Measurements from ENCODE around the gene M1AP.
"Not testable (repeated sequence)": the region's sequence is repeated elsewhere in the genome, so short reads cannot be mapped to it uniquely, and the experiment has no call there.

Gene M1AP

GRCh38 chr2:74632209-74632938 lies 15.8 kb downstream of the M1AP start:
- no peaks in the 10 kb centered on the region for H3K36me3 ChIP-seq (ENCODE audit: control insufficient read depth, insufficient read depth, low read length)

DNA sequence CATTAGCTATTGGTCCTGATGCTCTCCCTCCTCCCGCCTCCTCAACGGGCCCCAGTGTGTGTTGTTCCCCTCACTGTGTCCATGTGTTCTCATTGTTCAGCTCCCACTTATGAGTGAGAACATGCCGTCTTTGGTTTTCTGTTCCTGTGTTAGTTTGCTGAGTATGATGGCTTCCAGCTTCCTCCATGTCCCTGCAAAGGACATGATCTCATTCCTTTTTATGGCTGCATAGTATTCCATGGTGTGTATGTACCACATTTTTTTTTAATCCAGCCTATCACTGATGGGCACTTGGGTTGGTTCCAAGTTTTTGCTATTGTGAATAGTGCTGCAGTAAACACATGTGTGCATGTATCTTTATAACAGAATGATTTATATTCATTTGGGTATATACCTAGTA lies 17.7 kb downstream of the M1AP start:
- H3K4me3 ChIP-seq (ENCODE audit: insufficient read depth, low read depth, low read length, poor library complexity, severe bottlenecking); H3K9me3 ChIP-seq (ENCODE audit: control insufficient read depth, low read length); H3K4me1 ChIP-seq (ENCODE audit: control insufficient read depth, insufficient read depth, low read length, poor library complexity, severe bottlenecking); H3K36me3 ChIP-seq (ENCODE audit: control insufficient read depth, insufficient read depth, low read length); DNase-seq; H3K27ac ChIP-seq (ENCODE audit: insufficient read depth, low read length, poor library complexity, severe bottlenecking); H3K27me3 ChIP-seq (replicated peaks; ENCODE audit: control insufficient read depth, insufficient read depth, low read length, poor library complexity, severe bottlenecking): not testable (repeated sequence)

More at GRCh38 chr2:74632209-74632938, 15.8 kb downstream of the M1AP start:
- H3K4me3 ChIP-seq (ENCODE audit: insufficient read depth, low read depth, low read length, poor library complexity, severe bottlenecking): no peak overlapping the region
- no peaks in the 10 kb centered on the region for H3K4me1 ChIP-seq (ENCODE audit: control insufficient read depth, insufficient read depth, low read length, poor library complexity, severe bottlenecking)
- H3K9me3 ChIP-seq (ENCODE audit: control insufficient read depth, low read length): no peaks in the 10 kb centered on the region
- no peaks in the 10 kb centered on the region for H3K27me3 ChIP-seq (replicated peaks; ENCODE audit: control insufficient read depth, insufficient read depth, low read length, poor library complexity, severe bottlenecking)
- H3K27ac ChIP-seq (ENCODE audit: insufficient read depth, low read length, poor library complexity, severe bottlenecking): no peak overlapping the region
- DNase-seq: no peak

- Histone ChIP-seq H3K9me3 (ENCODE audit: control insufficient read depth, low read length) (no peaks in the 10 kb centered on the region), H3K27ac (ENCODE audit: insufficient read depth, low read length, poor library complexity, severe bottlenecking) (no peak overlapping the region), H3K36me3 (ENCODE audit: control insufficient read depth, insufficient read depth, low read length) (no peaks in the 10 kb centered on the region), H3K4me1 (ENCODE audit: control insufficient read depth, insufficient read depth, low read length, poor library complexity, severe bottlenecking) (no peaks in the 10 kb centered on the region), H3K4me3 (ENCODE audit: insufficient read depth, low read depth, low read length, poor library complexity, severe bottlenecking) (no peak overlapping the region), H3K27me3 (replicated peaks; ENCODE audit: control insufficient read depth, insufficient read depth, low read length, poor library complexity, severe bottlenecking) (no peaks in the 10 kb centered on the region)
- no peak for DNase-seq
These were observed 19.5 kb downstream of the M1AP start for GRCh38 chr2:74628538-74629105.

DNA sequence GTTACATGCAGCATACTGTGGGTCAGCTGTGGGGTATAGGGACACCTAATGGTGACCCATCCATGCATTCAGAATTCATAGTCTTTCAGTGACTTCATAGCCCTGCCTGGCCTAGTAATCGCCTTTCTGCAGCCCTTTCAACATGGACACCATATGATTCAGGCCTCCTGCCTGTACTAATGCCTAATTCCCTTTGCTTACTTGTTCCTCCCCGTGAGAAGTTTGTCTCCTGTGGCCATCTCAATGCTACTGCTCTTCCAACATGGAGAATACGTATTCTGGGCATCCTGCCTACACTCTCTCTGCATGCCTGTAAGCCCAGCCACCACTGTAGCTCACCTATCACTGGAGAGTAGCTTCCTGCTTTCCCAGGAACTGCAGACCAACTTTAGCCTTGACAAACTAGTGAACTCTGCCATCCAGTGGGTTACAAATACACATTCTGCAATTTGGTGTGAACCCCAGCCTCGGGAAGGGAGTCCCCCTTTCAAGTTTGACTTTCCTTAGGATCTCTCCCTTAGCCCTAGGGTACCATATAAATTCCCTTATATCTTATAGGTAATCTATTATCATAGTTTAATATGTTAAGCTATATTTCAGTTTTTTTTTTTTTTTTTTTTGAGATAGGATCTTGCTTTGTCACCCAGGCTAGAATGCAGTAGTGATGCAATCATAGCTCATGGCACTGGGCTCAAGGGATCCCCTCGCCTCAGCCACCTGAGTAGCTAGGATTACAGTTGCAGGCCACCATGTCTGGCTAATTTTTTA lies 22.3 kb downstream of the M1AP start:
- H3K9me3 ChIP-seq (ENCODE audit: control insufficient read depth, low read length): no peaks in the 10 kb centered on the region
- H3K4me3 ChIP-seq (ENCODE audit: insufficient read depth, low read depth, low read length, poor library complexity, severe bottlenecking): no peak overlapping the region
- H3K4me1 ChIP-seq (ENCODE audit: control insufficient read depth, insufficient read depth, low read length, poor library complexity, severe bottlenecking): no peaks in the 10 kb centered on the region
- no peaks in the 10 kb centered on the region for H3K36me3 ChIP-seq (ENCODE audit: control insufficient read depth, insufficient read depth, low read length)
- H3K27me3 ChIP-seq (replicated peaks; ENCODE audit: control insufficient read depth, insufficient read depth, low read length, poor library complexity, severe bottlenecking): no peaks in the 10 kb centered on the region
- no peak for DNase-seq
- no peak overlapping the region for H3K27ac ChIP-seq (ENCODE audit: insufficient read depth, low read length, poor library complexity, severe bottlenecking)

- Histone ChIP-seq H3K9me3 (ENCODE audit: control insufficient read depth, low read length) (no peaks in the 10 kb centered on the region), H3K27me3 (replicated peaks; ENCODE audit: control insufficient read depth, insufficient read depth, low read length, poor library complexity, severe bottlenecking) (no peaks in the 10 kb centered on the region), H3K4me3 (ENCODE audit: insufficient read depth, low read depth, low read length, poor library complexity, severe bottlenecking) (no peak overlapping the region), H3K36me3 (ENCODE audit: control insufficient read depth, insufficient read depth, low read length) (no peaks in the 10 kb centered on the region), H3K4me1 (ENCODE audit: control insufficient read depth, insufficient read depth, low read length, poor library complexity, severe bottlenecking) (no peaks in the 10 kb centered on the region), H3K27ac (ENCODE audit: insufficient read depth, low read length, poor library complexity, severe bottlenecking) (no peak overlapping the region)
- DNase-seq: no peak
These were observed 27.5 kb downstream of the M1AP start for GRCh38 chr2:74620671-74621070.

- DNase-seq: no peak
- Histone ChIP-seq H3K4me3 (ENCODE audit: insufficient read depth, low read depth, low read length, poor library complexity, severe bottlenecking) (no peak overlapping the region), H3K27me3 (replicated peaks; ENCODE audit: control insufficient read depth, insufficient read depth, low read length, poor library complexity, severe bottlenecking) (no peaks in the 10 kb centered on the region), H3K9me3 (ENCODE audit: control insufficient read depth, low read length) (no peaks in the 10 kb centered on the region), H3K4me1 (ENCODE audit: control insufficient read depth, insufficient read depth, low read length, poor library complexity, severe bottlenecking) (no peaks in the 10 kb centered on the region), H3K27ac (ENCODE audit: insufficient read depth, low read length, poor library complexity, severe bottlenecking) (no peak overlapping the region), H3K36me3 (ENCODE audit: control insufficient read depth, insufficient read depth, low read length) (no peaks in the 10 kb centered on the region)
These were observed 28.4 kb downstream of the M1AP start for GRCh38 chr2:74619651-74620297.

DNA sequence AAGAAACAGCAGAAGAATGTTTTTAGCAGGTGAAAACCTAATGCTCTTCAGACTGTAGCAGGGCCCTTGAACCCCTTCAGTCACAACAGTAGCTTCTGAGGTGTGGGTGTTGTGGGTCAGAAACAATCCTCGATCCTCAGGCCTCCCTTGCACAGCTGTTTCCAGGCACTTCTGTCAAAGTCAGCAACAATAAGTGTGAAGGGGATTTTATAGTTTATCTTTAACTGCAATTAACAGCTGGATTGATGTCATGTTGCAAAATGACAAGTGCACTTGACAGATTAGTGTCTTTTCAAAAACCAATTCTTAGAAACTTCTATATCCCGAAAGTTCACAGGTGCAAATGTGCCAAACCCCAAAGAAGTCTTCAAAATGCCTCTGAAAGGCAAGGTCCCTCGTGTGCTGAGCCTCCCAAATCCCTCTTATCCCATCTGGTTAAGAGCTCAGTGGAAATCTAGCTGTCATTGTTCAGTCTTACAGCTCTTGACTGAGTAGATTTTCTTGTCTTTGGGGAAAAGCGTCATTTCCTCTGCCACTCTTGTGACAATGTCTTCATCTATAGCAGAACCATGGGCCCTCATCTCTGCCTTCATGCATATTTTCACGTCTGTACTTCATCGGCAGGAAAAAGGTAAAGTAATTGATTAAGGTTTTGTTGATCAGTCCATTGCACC lies 29.6 kb downstream of the M1AP start:
- Histone ChIP-seq H3K27ac (ENCODE audit: insufficient read depth, low read length, poor library complexity, severe bottlenecking) (no peak overlapping the region), H3K4me3 (ENCODE audit: insufficient read depth, low read depth, low read length, poor library complexity, severe bottlenecking) (no peak overlapping the region), H3K27me3 (replicated peaks; ENCODE audit: control insufficient read depth, insufficient read depth, low read length, poor library complexity, severe bottlenecking) (peaks cover 3% of the 10 kb centered on the region), H3K4me1 (ENCODE audit: control insufficient read depth, insufficient read depth, low read length, poor library complexity, severe bottlenecking) (no peaks in the 10 kb centered on the region), H3K9me3 (ENCODE audit: control insufficient read depth, low read length) (no peaks in the 10 kb centered on the region), H3K36me3 (ENCODE audit: control insufficient read depth, insufficient read depth, low read length) (no peaks in the 10 kb centered on the region)
- no peak for DNase-seq

- H3K4me3 ChIP-seq (ENCODE audit: insufficient read depth, low read depth, low read length, poor library complexity, severe bottlenecking): no peak overlapping the region
- no peaks in the 10 kb centered on the region for H3K4me1 ChIP-seq (ENCODE audit: control insufficient read depth, insufficient read depth, low read length, poor library complexity, severe bottlenecking)
- no peak overlapping the region for H3K27ac ChIP-seq (ENCODE audit: insufficient read depth, low read length, poor library complexity, severe bottlenecking)
- no peak for DNase-seq
- no peaks in the 10 kb centered on the region for H3K36me3 ChIP-seq (ENCODE audit: control insufficient read depth, insufficient read depth, low read length)
- H3K27me3 ChIP-seq (replicated peaks; ENCODE audit: control insufficient read depth, insufficient read depth, low read length, poor library complexity, severe bottlenecking): peaks cover 3% of the 10 kb centered on the region
- no peaks in the 10 kb centered on the region for H3K9me3 ChIP-seq (ENCODE audit: control insufficient read depth, low read length)
These were observed 31.0 kb downstream of the M1AP start for GRCh38 chr2:74617122-74617521.

DNA sequence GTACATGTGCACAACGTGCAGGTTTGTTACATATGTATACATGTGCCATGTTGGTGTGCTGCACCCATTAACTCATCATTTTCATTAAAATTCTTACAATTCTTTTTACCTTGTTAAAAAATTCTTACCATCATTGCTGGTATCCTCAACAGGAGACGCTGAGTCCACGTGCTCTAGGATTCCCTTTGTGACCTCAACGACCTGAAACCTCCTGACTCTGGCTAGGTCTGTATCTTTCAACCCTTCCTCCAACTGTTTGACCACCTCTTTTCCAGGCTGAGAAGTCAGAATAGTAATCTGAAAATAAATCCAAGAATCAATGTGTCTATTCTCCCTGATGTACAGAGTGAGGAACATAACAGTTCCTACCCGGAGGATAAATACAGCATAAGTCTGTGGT lies 41.2 kb downstream of the M1AP start:
- H3K27ac ChIP-seq (ENCODE audit: insufficient read depth, low read length, poor library complexity, severe bottlenecking): no peak overlapping the region
- no peaks in the 10 kb centered on the region for H3K27me3 ChIP-seq (replicated peaks; ENCODE audit: control insufficient read depth, insufficient read depth, low read length, poor library complexity, severe bottlenecking)
- H3K36me3 ChIP-seq (ENCODE audit: control insufficient read depth, insufficient read depth, low read length): no peaks in the 10 kb centered on the region
- H3K4me1 ChIP-seq (ENCODE audit: control insufficient read depth, insufficient read depth, low read length, poor library complexity, severe bottlenecking): no peaks in the 10 kb centered on the region
- H3K9me3 ChIP-seq (ENCODE audit: control insufficient read depth, low read length): no peaks in the 10 kb centered on the region
- DNase-seq: no peak
- H3K4me3 ChIP-seq (ENCODE audit: insufficient read depth, low read depth, low read length, poor library complexity, severe bottlenecking): no peak overlapping the region
